Measurements from ENCODE around the gene MBD6.

The MBD6 gene

DNA sequence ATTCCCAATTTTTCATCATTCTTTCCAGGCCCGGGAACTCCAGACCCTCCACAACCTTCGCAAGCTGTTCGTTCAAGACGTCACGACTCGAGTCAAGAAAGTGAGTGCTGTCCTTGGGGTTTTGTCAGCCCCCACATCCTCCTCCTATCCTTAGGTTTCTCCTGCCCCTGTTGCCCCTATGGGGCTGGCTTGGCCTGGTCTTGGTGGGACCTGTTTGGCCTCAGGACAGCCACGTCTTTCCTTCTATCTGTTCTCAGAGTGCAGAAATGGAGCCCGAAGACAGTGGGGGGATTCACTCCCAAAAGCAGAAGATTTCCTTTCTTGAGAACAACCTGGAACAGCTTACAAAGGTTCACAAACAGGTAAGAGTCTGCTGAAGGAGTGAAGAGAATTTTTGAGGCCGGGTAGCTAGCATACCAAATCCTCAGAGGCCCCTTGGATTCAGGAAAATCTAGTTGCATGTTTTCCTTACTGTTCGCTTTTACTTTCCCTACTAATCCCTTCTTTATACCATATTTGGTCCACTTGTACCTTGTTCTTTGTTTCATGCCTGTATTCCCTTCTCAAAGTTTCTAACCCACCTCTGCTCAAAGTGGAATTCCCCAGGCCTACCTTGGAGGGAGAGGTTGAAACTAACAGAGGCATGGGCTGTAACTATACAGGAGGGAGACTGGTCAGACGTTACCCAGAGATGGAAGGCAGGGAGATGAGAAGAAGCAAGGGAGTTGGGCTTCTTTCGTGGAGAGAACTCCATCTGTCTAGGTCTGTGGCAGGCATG, 55.5 kb downstream of the MBD6 start:
- no peak for DNase-seq

DNA sequence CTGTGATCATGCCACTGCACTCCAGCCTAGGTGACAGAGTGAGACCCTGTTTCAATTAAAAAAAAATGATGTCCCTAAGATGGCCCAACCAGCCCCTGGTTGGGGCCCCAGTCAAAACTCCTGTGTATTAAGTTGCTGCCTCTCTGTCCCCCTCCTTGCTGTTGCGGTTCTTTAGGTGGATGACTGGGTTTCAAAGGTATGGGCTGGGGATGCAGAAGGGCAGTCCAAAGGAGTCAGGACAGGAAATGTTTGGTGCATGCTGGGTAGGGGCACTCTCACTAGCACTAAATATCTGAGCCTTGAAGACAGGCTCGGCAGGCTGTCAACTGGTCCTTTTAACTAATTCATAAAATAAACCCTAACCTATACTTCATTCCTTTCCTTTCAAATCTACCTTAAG, 56.4 kb downstream of the MBD6 start:
- DNase-seq: no peak

Measured in cortex of kidney (tissue), 1 donor.